ENCODE results near the gene WDR47. TPM values are rescaled to one million over a fixed set of nuclear protein-coding genes. Genes with fewer than 3 reads are reported as not detected.
A peak's percentile ranks its signal among the peaks of the same experiment; 100 is the strongest.
"Not testable (repeated sequence)": the region's sequence is repeated elsewhere in the genome, so short reads cannot be mapped to it uniquely, and the experiment has no call there.

Gene WDR47
- total RNA-seq, 1 donor from 2014 or later = 24.6 TPM

DNA sequence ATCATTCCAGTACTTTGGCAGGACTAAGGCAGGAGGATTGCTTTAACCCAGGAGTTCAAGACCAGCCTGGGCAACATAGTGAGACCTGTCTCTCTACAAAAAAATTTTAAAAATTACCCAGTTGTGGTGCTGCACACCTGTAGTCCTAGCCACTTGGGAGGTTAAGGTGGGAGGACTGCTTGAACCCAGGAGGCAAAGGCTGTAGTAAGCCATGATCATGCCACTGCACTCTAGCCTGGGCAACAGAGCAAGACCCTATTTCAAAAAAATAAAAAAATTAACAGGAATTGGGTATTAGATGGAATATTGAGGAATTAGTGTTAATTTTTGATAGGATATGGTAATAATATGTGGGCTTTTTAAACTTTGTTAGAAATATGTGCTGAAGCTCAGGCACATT, 17.1 kb upstream of the WDR47 start:
- intact Hi-C loops (cut with DNase I) = no loop called here
- ATAC-seq (no peak), DNase-seq (ENCODE audit: low spot score) (no peak)

DNA sequence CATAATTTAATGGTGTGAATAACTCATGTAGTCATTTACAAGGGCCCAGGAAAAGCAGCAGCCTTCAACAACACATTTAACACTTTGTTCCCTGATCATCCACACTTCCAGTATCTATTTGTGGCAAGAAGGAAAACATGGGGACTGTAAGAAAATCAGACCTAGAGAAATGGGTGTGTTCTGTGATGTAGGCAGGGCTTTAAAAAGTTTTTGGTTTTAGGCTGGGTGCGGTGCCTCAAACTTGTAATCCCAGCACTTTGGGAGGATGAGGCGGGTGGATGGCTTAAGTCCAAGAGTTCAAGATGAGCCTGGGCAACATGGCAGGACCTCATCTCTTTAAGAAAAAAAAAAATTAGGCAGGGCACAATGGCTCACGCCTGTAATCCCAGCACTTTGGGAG, 14.2 kb upstream of the WDR47 start:
- intact Hi-C loops (cut with DNase I) = no loop called here
- DNase-seq (ENCODE audit: low spot score) = no peak
- no peak for ATAC-seq

DNA sequence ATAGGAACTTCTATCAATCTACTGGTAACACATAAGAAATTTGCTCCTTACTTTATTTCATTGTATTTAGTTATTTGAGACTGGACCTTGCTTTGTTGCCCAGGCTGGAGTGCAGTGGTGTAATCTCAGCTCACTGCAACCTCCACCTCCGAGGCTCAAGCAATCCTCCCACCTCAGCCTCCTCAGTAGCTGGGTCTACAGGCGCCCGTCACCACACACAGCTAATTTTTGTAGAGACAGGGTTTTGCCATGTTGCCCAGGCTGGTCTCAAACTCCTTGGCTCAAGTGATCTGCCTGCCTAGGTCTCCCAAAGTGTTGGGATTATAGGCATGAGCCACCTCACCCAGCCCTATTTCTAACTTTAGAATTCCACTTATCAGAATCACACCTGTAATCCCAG, 10.2 kb upstream of the WDR47 start:
- intact Hi-C loops (cut with DNase I); ATAC-seq: not testable (repeated sequence)
- peak; percentile 14 for DNase-seq (ENCODE audit: low spot score)

DNA sequence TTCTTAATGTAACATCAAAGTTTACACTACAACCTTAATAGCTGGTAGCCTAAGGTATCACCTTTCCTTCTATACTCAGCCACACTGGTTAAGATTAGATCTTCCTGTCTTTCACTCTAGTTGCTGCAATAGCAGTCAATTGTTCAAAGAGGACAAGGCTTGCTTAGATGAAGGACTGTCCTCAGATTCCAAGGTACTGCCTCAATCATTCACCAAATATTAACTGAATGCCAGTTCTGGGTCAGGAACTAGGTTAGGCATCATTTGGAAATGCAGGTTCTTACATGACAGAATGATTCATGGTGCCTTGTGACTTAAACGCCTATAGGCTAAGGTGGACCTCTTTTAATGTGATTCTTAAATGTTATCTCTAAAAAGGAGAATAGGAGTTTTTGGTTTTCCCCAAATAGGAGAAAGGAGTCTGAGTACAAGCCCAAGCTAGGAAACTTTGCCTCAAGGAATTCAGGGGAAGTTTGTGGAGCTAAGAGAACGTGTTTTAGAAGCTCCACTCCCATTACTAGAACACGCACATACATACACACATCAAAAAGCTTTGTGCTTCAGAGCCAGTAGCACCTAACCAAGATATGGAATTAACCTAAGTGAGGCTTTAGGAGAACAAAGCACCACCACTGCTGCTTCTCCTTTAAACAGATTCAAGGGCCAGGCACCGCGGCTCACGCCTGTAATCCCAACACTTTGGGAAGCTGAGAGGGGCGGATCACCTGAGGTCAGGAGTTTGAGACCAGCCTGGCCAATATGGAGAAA, 8.5 kb upstream of the WDR47 start:
- ATAC-seq = no peak
- intact Hi-C loops (cut with DNase I) = no loop called here

DNA sequence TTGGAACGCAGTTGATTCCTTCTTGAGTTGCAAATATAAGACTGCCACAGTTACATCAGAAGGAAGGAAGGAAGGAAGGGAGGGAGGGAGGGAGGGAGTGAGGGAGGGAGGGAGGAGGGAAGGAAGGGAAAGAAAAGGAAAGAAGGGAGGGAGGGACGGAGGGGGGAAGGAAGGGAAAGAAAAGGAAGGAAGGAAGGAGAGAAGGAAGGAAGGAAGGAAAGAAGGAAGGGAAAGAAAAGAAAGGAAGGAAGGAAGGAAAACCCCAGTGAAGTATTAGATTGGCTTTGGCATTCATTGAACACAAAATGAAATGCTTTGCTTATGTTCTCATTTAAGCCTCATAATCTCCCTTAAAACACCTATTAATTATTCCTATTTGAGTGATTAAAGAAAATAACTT, 6.4 kb upstream of the WDR47 start:
- DNase-seq (ENCODE audit: low spot score) (no peak), ATAC-seq (no peak)
- intact Hi-C loops (cut with DNase I) = no loop called here

More for the DNA sequence above, 8.5 kb upstream of the WDR47 start:
- peak; percentile 2 for DNase-seq (ENCODE audit: low spot score)

DNA sequence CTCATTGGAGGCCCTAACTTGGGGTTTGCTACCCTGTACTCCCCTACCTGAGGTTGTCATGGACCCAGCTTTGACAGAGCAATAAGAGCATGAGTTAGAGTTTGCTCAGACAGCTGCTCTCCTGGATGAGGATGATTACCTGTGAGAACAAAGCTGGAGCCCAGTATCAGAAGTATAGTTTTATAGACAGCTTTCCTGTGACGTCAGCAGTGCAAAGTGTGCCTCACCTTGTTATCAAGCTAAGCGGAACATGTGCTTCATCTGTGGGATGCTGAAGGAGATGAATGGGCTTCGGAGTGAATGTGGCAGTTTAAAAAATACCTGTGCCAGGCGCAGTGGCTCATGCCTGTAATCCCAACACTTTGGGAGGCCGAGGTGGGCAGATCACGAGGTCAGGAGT, 5.4 kb upstream of the WDR47 start:
- ATAC-seq (no peak), DNase-seq (ENCODE audit: low spot score) (no peak)
- intact Hi-C loops (cut with DNase I) = no loop called here

DNA sequence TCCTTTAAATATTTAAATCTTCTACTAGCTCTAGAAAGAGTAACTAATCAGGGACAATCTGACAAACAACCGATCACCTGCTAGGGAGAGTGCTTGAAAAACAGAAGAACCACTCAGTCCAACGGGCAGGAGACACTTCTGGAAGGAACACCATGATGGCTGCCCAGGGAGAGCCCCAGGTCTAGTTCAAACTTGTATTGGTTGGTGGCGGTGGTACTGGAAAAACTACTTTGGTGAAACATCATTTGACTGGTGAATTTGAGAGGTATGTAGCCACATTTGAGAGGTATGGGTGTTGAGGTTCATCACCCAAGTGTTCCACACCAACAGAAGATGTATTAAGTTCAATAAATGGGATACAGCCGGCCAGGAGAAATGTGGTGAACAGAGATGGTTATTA, 4.8 kb upstream of the WDR47 start:
- ATAC-seq = no peak
- DNase-seq (ENCODE audit: low spot score) = no peak
- intact Hi-C loops (cut with DNase I) = no loop called here

DNA sequence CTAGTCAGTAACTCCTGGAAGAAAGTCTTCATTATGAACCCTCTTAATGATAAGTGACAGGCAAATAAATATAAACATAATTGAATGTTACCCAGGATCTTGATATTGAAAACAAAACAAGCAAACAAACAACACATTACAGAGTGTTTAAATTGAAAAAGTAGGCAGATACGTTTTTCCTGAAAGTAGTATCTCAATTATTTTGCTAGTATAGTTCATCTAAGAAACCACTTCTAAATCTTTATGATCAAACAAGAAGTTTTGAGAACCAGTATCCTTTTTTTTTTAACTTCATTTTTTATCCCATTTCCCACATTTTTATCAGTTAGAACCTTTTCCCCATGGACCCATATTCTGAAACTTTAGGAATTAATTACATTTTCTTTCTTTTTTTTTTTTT, 3.7 kb upstream of the WDR47 start:
- intact Hi-C loops (cut with DNase I) = no loop called here
- ATAC-seq (no peak), DNase-seq (ENCODE audit: low spot score) (no peak)

DNA sequence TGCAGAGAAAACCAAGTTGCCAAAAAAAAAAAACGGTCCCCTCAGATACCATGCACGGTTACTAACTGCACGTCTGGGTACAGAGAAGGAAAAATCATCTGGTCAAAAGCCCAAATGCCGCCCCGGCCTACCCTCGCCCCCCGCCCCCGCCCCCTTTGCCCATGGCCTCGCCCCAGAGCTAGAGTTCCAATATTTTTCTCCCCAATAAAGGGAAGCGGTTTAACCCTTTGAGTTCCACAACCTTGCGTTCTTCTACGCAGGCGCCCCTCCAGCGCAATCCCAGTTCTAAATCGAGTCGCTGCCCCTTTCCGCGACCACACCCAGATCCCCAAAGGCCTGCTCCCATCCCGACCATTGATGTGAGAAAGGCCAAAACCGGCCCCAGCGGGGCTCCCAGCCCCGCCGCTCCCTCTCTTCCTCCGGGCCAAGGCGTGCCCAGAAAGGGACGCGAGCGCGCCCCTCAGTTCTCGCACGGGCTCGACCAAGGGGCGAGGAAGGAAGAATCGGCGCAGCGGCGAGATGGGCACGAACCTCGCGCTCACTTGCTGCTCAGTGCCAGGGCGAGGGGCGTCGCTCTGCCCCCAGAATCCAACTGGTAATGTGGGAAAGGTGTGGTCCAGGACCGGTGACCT, 797 bp downstream of the WDR47 start:
- intact Hi-C loops (cut with DNase I) = no loop called here
- ATAC-seq (peak; percentile 52), DNase-seq (ENCODE audit: low spot score) (peak; percentile 66)

DNA sequence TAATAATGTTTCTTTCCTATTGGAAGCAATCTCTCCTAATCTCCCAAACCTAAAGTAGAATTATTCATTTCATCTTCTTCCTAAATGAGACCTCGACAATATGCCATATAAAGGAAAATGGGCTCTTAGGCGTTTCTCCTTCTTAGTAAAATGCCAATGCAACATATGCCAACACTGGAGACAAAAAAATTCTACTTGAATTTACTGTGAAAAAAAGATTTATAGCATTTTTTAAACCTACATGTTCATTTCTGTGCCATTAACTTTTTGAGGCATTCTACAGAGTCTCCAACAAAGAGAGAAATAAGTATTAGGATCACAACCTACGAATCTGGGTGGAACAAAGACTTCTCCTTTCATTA, 1.3 kb downstream of the WDR47 start:
- ATAC-seq (no peak), DNase-seq (ENCODE audit: low spot score) (no peak)
- intact Hi-C loops (cut with DNase I) = no loop called here

DNA sequence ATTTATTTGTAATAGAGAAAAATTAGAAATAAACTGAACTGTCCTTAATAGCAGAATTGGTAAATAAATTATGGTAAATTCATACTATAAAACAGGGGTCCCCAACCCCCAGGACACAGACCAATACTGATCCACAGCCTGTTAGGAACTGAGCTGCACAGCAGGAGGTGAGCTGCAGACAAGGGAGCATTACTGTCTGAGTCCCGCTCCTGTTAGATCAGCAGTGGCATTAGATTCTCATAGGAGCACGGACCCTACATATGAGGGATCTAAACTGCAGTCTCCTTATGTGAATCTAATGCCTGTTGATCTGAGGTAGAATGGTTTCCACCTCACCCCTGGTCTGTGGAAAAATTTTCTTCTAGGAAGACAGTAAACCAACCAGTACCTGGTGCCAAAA, 7.5 kb downstream of the WDR47 start:
- intact Hi-C loops (cut with DNase I) = no loop called here
- no peak for ATAC-seq
- DNase-seq (ENCODE audit: low spot score) = no peak

DNA sequence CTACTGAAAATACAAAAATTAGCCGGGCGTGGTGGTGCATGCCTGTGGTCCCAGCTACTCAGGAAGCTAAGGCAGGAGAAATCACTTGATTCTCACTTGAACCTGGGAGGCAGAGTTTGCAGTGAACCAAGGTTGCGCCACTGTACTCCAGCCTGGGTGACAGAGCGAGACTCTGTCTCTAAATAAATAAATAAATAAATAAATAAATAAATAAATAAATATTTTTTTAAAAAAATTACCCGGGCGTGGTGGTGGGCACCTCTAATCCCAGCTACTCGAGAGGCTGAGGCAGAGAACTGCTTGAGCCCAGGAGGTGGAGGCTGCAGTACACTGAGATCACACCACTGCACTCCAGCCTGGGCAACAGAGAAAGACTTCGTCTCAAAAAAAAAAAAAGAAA, 12.4 kb downstream of the WDR47 start:
- ATAC-seq; DNase-seq (ENCODE audit: low spot score); intact Hi-C loops (cut with DNase I): not testable (repeated sequence)

DNA sequence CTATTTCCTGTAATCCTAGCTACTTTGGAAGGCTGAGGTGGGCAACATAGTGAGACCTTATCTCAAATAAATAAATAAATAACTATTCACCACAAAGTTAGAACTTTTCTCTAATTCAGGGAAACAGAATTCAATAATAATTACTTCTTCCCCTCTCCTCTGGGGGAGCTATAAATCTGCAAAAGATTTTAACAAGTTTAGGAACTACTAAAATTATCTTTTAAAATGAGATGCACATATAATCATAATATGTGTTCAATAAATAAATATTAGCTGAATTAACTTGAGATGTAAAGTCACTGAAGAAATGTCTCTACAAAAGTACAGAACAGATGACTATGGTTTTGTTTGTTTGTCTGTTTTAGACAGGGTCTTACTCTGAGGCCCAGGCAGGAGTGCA, 14.1 kb downstream of the WDR47 start:
- intact Hi-C loops (cut with DNase I) = no loop called here
- DNase-seq (ENCODE audit: low spot score) (no peak), ATAC-seq (no peak)

DNA sequence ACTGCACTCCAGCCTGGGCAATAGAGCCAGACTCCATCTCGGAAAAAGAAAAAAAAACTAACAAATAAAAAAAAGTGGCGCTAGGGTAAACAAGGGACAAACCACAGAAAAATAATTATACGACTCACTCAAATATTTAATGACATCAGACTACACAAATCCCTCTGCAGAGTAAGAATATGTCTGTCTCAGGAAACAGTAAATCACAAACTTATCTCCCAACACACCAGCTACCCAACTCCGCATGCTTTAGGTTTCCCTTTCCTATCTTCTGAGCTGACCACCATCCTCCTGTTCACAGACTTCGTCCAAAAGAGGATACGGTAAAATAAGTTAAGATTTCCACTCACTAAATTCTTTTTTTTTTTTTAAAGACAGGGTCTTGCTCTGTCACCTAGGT, 16.2 kb downstream of the WDR47 start:
- intact Hi-C loops (cut with DNase I) = no loop called here
- DNase-seq (ENCODE audit: low spot score) (no peak), ATAC-seq (no peak)

DNA sequence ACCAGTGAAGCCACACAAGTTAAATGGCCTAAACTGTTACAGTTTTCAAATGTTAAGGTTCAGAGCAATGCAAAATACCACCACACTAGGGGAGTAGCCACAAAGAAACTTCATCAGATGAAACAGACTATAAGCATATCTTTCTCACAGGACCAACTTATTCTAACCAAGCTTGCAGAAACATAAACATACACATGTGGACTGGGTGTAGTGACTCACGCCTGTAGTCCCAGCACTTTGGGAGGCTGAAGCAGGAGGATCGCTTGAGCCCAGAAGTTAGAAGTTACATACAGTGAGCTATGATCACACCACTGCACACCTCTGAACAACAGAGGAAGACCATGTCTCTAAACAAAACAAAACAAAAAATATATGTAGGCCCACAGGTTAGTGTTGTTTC, 17.3 kb downstream of the WDR47 start:
- no peak for ATAC-seq
- intact Hi-C loops (cut with DNase I) = no loop called here

DNA sequence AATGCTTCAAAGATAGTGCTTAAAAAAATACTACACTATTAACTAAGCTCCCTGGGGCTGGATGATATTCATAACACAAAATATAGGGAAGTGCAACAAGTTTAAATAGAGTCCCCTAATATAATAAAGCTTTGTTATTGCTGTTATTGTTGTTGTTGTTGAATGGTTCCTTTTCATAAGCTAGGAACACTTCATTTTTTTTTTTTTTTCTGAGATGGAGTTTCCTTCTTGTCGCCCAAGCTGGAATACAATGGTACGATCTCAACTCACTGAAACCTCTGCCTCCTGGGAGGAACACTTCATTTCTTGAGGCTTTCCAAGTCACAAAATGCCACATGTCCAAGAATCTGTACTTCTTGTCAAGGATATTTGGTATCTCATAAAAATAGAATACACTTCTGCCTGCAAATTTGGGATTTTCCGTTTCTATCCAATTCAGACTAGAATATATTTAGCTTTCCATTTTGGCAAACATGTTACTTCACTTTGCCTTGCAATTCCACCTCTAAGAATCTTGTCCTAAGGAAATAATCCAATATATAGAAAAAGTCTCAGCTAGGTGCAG, 21.1 kb downstream of the WDR47 start:
- no peak for ATAC-seq
- DNase-seq (ENCODE audit: low spot score) = no peak
- intact Hi-C loops (cut with DNase I) = no loop called here

More for the DNA sequence above, 17.3 kb downstream of the WDR47 start:
- DNase-seq (ENCODE audit: low spot score) = no peak

DNA sequence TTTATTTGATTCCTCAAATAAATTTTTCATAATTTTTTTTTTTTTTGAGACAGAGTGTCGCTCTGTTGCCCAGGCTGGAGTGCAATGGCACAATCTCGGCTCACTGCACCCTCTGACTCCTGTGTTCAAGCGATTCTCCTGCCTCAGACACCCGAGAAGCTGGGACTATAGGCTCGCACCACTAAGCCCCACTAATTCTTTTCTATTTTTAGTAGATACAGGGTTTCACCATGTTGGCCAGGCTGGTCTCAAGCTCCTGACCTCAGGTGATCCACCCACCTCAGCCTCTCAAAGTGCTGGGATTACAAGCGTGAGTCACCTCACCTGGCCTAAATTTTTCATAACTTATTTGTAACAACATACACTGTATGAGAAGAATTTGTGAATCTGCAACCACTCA, 24.2 kb downstream of the WDR47 start:
- DNase-seq (ENCODE audit: low spot score); intact Hi-C loops (cut with DNase I); ATAC-seq: not testable (repeated sequence)

DNA sequence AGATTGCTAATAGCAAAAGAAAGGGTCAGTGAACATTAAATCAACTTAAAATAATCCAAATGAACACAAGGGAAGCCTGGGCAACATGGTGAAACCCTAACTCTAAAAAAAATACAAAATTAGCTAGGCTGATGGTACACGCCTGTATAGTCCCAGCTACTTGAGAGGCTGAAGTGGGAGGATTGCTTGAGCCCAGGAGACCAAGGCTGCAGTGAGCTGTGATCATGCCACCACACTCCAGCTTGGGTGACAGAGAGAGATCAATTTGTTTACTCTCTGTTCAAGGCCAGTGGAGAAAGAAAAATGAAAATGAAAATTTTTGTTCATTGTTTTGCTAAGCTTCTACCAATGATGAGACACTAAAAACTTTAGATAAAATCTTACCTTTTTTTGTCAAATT, 24.8 kb downstream of the WDR47 start:
- no peak for ATAC-seq
- DNase-seq (ENCODE audit: low spot score) = no peak
- intact Hi-C loops (cut with DNase I) = no loop called here

DNA sequence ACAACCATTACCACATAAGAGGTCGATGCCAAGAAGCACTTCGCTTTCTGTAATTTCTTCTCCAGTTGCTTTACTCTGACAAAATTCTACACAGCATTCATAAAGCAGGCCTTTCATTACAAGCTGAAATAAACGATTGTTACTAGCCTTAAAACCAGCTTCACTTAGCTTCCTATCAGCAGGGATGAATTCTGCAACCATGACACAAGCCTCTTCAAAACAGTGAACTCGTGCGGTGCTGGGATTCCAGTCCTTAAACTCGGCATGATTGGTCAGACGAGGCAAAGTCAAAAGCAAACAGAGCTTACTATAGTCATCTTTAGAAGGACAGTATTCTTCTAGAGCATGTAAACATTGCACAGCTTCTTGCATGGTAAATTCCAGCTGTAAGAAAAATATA, 30.6 kb downstream of the WDR47 start:
- ATAC-seq = no peak
- DNase-seq (ENCODE audit: low spot score) = no peak
- intact Hi-C loops (cut with DNase I) = no loop called here

DNA sequence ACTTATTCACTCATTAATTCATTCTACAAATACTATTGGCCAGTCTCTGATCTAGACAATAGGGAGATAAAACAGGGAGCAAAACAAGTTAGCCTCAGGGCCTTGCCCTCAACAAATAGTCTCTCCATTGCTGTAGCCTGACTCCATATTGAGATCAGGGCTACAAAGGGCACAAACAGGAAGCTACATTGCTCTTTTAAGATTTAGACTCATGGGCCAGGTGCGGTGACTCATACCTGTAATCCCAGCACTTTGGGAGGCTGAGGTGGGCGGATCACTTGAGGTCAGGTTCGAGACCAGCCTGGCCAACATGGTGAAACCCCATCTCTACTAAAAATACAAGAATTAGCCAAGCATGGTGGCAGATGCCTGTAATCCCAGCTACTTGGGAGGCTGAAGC, 45.3 kb downstream of the WDR47 start:
- intact Hi-C loops (cut with DNase I); DNase-seq (ENCODE audit: low spot score); ATAC-seq: not testable (repeated sequence)

DNA sequence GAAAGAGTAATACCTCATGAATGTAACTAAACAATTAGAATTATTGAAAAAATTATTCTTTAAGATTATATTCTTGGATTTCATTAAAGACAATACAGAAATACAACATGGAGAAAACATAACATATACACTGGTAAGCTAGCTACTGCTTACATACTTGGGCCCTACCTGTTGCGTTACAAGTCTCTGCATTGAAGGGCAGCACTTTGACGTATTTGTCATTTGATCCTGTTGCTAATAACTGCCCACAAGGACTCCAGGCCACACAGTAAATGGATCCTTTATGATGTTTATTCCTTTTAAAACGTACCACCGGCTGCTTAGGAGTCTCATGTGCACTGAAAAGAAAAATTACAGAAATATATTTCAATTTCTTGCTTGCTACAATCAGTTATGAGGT, 58.8 kb downstream of the WDR47 start:
- DNase-seq (ENCODE audit: low spot score) (no peak), ATAC-seq (no peak)
- intact Hi-C loops (cut with DNase I) = no loop called here

Data from sciatic nerve (tissue), 2 donors.